Esophagus muscularis mucosa (tissue), 3 donors: Measurements from ENCODE around the gene SAMD5.

ENCODE experiments used
- CTCF ChIP-seq, 3 experiments: fragments of 200-600 bp in 2 of 3; fragments of 450-650 bp in 1 of 3; sonication (generic) in 2 of 3; IDR thresholded peaks; one replicate each; pipeline ENCODE4 v1.5.1; 2017 to 2019; ENCODE audit warnings: antibody characterized with exemption in 3 of 3, mild to moderate bottlenecking in 2 of 3, moderate library complexity in 1 of 3
- POLR2A ChIP-seq: fragments of 450-650 bp; IDR thresholded peaks from one replicate; pipeline ENCODE4 v1.6.1; 2017; ENCODE audit warnings: antibody characterized with exemption, moderate library complexity, mild to moderate bottlenecking, low read depth
- POLR2AphosphoS5 ChIP-seq, 2 donors: sonication (generic); formaldehyde crosslinking; IDR thresholded peaks; one replicate each; pipeline ENCODE4 v1.6.1; 2017; ENCODE audit warnings: antibody characterized with exemption in 2 of 2

- no peak for TF ChIP-seq CTCF (IDR thresholded peaks at IDR 0.05)
- TF ChIP-seq POLR2A, result no peak
- TF ChIP-seq POLR2AphosphoS5 (IDR thresholded peaks at IDR 0.05), result no peak
These were observed 6.3 kb downstream of the SAMD5 start for GRCh38 chr6:147514831-147515230.
